ENCODE results near the gene SYNJ1.
"Not testable (repeated sequence)": the region's sequence is repeated elsewhere in the genome, so short reads cannot be mapped to it uniquely, and the experiment has no call there.

The SYNJ1 gene

DNA sequence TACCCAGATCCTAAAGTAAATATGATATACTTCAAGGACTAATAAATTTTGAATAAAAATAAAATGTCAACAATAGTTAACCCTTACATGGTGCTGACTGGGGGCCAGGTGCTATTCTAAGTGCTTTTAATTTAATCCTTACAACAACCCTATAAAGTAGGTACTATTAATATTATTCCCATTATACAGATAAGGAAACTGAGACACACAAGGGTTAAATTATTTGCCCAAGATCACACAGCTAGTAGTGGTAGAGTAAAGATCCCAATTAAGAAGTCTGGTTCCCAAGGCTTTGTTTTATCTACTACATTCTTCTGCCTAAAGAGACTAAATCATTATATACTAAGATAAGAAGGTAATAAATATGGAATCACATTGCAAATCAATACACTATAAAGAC is 34.2 kb downstream of the SYNJ1 start:
- H3K4me3 ChIP-seq (ENCODE audit: low read length) = no peak overlapping the region
- no peak for DNase-seq (ENCODE audit: low read depth)
- TF ChIP-seq, protein P1, sequence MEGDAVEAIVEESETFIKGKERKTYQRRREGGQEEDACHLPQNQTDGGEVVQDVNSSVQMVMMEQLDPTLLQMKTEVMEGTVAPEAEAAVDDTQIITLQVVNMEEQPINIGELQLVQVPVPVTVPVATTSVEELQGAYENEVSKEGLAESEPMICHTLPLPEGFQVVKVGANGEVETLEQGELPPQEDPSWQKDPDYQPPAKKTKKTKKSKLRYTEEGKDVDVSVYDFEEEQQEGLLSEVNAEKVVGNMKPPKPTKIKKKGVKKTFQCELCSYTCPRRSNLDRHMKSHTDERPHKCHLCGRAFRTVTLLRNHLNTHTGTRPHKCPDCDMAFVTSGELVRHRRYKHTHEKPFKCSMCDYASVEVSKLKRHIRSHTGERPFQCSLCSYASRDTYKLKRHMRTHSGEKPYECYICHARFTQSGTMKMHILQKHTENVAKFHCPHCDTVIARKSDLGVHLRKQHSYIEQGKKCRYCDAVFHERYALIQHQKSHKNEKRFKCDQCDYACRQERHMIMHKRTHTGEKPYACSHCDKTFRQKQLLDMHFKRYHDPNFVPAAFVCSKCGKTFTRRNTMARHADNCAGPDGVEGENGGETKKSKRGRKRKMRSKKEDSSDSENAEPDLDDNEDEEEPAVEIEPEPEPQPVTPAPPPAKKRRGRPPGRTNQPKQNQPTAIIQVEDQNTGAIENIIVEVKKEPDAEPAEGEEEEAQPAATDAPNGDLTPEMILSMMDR (conservative IDR thresholded peaks at IDR 0.05; ENCODE audit: low read depth, low read length) = no peak

DNA sequence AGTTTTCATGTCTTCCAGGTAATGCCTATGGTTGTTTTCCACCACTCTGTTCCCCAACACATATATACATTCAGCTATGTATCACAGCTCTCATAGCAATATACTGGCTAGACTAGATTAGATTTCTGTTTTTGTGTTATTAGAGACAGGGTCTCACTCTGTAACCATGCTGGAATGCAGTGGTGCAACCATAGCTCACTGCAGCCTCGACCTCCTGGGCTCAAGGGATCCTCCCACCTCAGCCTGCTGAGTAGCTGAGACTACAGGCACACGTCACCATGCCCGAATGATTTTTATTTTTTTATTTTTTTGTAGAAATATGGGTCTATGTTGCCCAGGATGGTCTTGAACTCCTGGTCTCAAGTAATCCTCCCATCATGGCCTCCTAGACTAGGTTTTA is 37.7 kb downstream of the SYNJ1 start:
- TF ChIP-seq, protein P1 (conservative IDR thresholded peaks at IDR 0.05; ENCODE audit: low read depth, low read length) = no peak
- H3K4me3 ChIP-seq (ENCODE audit: low read length) = no peak overlapping the region
- no peak for DNase-seq (ENCODE audit: low read depth)

DNA sequence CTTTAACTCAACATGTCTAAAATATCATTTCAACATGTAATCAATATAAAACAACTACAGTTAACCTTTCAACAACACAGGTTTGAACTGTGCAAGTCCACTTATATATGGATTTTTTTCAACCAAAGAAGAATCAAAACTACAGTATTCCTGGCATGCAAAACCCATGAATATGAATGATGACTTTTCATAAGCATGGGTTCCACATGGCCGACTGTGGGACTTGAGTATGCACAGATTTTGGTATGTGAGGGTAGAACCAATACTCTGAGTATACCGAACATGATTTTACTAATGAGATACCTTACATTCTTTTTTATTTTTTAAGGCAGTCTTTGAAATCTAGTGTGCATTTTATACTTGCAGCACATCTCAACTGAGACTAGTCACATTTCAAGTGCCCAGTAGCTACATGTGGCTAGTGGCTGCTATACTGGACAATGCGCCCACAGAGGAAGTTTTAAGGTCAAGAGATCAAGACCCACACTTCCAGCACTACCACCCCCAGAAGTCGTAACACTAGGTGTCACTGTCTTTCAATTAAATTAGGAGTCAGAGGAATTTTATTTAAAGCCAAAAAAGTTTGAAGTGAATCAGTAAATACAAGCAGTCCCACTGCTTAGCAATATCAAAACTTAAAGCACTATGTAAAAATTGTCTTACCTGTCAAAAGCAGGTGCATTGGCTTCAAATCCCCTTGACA is 40.0 kb downstream of the SYNJ1 start:
- no peak for DNase-seq (ENCODE audit: low read depth)
- H3K4me3 ChIP-seq (ENCODE audit: low read length) = no peak overlapping the region
- TF ChIP-seq, protein P1 (conservative IDR thresholded peaks at IDR 0.05; ENCODE audit: low read depth, low read length) = peak; percentile 12

DNA sequence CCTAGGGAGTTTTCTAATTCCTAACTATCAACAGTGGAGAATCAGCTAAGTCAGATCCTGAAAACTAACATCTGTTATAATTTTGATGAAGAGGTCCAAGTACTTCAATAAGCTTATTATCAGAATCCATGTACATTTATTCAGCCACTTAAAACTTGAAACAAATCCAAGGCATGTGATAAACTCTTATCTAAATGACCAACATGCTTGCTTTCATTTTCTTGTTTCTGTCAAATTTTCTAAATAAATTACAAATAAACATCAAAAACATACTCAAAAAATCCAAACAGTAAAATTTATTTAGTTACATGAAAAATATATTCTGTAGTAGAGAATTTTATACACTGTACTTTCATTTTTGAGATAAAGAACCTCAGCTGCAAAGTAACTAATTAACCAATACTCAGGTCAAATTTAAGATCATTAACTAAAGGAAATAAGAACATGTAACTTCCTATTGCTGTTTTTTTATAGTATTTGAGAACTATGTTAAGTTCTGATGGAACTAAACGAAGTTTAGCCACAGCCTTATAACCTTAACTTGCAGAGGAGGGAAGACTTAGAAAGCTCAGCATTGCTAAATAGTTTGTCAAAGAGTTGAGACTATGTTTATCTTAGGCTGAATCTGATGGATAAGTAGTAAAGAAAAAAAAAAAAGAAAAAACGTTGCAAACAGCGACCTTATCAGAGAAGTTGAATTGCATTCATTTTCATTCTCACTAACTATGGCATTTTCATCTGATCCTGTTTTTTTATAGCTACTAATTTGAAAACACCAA is 44.9 kb downstream of the SYNJ1 start:
- H3K4me3 ChIP-seq (ENCODE audit: low read length) = no peak overlapping the region
- TF ChIP-seq, protein P1 (conservative IDR thresholded peaks at IDR 0.05; ENCODE audit: low read depth, low read length) = no peak
- no peak for DNase-seq (ENCODE audit: low read depth)

DNA sequence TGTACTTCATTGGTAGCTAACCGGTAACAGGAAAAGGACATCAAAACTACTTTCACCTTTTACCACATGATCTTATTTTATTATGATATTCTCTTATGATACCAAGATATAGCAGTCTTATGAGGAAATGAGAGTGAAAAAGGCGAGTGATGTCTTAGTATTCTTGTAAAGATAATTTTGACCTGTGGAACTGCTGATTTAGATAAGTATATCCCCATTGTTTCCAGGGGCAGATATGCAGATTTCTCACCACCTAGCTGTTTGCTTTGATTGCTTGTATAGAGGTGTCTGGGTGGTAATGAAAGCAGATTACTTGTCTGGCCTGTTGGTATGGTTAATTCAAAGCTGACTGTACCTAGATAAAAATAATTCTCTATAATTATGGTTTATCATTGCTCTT is 53.1 kb downstream of the SYNJ1 start:
- H3K4me3 ChIP-seq (ENCODE audit: low read length) = no peak overlapping the region
- DNase-seq (ENCODE audit: low read depth) = no peak
- TF ChIP-seq, protein P1 (conservative IDR thresholded peaks at IDR 0.05; ENCODE audit: low read depth, low read length) = no peak

DNA sequence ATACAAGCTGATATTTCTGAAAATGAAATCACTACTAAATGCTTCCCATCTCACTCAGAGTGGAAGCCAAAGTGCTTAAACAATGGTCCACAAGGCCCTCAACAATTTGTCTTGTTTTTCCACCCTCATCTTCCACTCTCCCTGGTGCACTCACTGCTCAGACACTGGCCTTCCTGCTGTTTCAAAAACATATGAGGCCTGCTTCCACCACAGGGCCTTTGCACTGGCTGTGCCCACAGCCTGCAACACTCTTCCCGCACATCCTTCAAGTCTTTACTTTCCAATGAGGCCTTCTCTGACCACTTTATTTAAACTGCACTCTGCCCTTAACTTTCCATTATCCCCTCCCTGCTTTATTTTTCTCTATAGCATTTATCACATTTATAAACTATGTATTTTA is 53.8 kb downstream of the SYNJ1 start:
- TF ChIP-seq, protein P1 (conservative IDR thresholded peaks at IDR 0.05; ENCODE audit: low read depth, low read length) = no peak
- no peak for DNase-seq (ENCODE audit: low read depth)
- no peak overlapping the region for H3K4me3 ChIP-seq (ENCODE audit: low read length)

DNA sequence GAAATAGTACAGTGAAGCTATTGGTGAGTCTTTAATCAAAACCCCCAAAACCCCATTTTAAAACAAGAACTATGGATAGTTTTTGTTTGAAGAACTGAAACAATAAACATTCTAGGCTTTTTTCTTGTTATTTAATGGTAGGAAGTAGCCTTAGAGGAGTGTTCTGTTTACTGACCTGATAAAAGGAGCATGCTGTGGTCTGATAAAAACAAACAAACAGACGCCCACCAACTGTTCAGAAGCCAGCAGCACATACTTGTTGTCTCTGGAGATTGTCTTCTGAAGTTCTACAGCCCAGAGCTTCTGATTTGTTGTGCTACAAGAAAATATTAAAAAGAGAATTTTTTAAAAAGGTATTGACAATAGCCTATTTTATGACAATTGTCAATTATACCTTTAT is 61.6 kb downstream of the SYNJ1 start:
- no peak overlapping the region for H3K4me3 ChIP-seq (ENCODE audit: low read length)
- DNase-seq (ENCODE audit: low read depth) = no peak
- TF ChIP-seq, protein P1 (conservative IDR thresholded peaks at IDR 0.05; ENCODE audit: low read depth, low read length) = no peak

DNA sequence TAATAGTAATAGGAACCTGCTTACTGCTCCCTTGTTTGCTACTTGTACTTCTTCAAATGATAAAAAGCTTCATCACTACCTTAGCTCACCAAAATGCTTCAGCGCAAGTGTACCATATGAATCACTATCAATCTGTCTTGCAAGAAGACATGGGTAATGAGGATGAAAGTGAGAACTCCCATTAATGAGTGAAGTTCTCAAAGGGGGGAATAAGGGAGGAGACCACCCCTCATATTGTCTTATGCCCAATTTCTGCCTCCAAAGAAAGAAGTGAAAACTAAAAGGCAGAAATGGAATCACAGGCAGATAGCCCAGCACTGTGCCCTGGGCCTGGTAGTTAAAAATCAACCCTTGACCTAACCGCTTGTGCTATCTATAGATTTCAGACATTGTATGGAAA is 63.7 kb downstream of the SYNJ1 start:
- not testable (repeated sequence) for DNase-seq (ENCODE audit: low read depth); H3K4me3 ChIP-seq (ENCODE audit: low read length)

DNA sequence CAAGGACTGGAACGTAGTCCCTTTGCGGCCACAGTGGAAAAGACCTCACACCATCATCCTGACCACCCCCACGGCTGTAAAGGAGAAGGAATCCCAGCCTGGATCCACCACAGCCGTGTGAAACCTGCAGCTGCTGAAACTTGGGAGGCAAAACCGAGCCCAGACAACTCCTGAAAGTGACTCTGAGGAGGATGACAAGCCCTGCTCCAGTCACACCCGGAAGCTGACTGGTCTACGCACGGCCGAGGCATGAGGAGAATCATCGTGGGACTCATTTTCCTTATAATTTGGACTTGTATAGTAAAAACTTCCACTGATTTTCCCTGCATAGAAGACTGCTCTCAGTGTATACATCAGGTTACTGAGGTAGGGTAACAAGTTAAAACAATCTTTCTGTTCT is 65.8 kb downstream of the SYNJ1 start:
- not testable (repeated sequence) for DNase-seq (ENCODE audit: low read depth); H3K4me3 ChIP-seq (ENCODE audit: low read length)

DNA sequence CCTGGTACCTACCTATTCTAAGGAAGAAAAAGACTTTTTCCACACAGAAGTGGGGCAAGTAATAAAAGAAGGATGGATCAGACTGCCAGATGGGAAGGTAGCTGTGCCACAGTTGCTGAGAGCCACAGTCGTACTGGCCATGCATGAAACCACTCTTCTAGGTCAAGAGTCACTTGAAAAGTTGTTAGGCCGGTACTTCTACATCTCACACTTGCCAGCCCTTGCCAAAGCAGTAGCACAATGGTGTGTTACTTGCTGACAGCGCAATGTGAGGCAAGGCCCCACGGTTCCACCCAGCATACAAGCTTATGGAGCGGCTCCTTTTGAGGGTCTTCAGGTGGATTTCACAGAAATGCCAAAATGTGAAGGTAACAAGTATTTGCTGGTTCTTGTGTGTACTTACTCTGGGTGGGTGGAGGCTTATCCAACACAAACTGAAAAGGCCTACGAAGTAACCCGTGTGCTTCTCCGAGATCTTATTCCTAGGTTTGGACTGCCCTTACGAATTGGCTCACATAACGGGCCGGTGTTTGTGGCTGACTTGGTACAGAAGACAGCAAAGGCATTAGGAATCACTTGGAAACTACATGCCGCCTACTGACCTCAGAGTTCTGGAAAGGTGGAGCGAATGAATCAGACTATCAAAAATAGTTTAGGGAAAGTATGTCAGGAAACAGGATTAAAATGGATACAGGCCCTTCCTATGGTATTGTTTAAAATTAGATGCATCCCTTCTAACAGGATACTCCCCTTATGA is 66.6 kb downstream of the SYNJ1 start:
- DNase-seq (ENCODE audit: low read depth) = not testable (repeated sequence)

More for the DNA sequence above, 66.6 kb downstream of the SYNJ1 start:
- H3K4me3 ChIP-seq (ENCODE audit: low read length) = not testable (repeated sequence)
